Esophagus squamous epithelium (tissue), 4 donors: Measurements from ENCODE around the gene POMT2.

Experiments used
- POLR2A ChIP-seq, 4 donors: fragments of 450-650 bp; IDR thresholded peaks; one replicate each; pipeline ENCODE4 v1.6.1; 2017; ENCODE audit warnings: antibody characterized with exemption in 4 of 4, mild to moderate bottlenecking in 4 of 4, moderate library complexity in 3 of 4
- TF ChIP-seq, protein P1 (sequence below), 6 experiments: fragments of 450-650 bp in 4 of 6; fragments of 200-600 bp in 2 of 6; sonication (generic) in 2 of 6; IDR thresholded peaks; one replicate each; pipeline ENCODE4 v1.5.1; 2016 to 2019; ENCODE audit warnings: antibody characterized with exemption in 6 of 6, mild to moderate bottlenecking in 4 of 6, moderate library complexity in 4 of 6

DNA sequence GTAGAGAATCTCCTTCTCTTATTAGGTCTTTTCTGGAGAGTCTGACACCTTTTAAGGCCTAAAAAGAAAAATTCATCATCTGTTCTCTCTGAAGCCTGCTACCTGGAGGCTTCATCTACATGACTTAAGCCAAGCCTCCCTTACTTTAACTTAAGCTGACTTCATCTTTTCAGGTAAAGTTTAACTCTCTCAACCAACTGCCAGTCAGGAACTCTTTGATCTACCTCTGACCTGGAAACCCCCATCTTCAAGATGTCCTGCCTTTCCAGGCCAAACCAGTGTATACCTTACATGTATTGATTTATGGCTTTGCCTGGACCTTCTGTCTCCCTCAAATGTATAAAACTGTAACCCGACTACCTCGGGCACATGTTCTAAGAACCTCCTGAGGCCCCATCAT lies 17.6 kb upstream of the POMT2 start:
- TF ChIP-seq, protein P1, sequence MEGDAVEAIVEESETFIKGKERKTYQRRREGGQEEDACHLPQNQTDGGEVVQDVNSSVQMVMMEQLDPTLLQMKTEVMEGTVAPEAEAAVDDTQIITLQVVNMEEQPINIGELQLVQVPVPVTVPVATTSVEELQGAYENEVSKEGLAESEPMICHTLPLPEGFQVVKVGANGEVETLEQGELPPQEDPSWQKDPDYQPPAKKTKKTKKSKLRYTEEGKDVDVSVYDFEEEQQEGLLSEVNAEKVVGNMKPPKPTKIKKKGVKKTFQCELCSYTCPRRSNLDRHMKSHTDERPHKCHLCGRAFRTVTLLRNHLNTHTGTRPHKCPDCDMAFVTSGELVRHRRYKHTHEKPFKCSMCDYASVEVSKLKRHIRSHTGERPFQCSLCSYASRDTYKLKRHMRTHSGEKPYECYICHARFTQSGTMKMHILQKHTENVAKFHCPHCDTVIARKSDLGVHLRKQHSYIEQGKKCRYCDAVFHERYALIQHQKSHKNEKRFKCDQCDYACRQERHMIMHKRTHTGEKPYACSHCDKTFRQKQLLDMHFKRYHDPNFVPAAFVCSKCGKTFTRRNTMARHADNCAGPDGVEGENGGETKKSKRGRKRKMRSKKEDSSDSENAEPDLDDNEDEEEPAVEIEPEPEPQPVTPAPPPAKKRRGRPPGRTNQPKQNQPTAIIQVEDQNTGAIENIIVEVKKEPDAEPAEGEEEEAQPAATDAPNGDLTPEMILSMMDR (IDR thresholded peaks at IDR 0.05): no peak
- no peak for TF ChIP-seq POLR2A (IDR thresholded peaks at IDR 0.05)
